ENCODE measurements around the gene ACTR1B.
A peak's percentile ranks its signal among the peaks of the same experiment; 100 is the strongest.
"Not testable (repeated sequence)": the region's sequence is repeated elsewhere in the genome, so short reads cannot be mapped to it uniquely, and the experiment has no call there.

Gene ACTR1B

DNA sequence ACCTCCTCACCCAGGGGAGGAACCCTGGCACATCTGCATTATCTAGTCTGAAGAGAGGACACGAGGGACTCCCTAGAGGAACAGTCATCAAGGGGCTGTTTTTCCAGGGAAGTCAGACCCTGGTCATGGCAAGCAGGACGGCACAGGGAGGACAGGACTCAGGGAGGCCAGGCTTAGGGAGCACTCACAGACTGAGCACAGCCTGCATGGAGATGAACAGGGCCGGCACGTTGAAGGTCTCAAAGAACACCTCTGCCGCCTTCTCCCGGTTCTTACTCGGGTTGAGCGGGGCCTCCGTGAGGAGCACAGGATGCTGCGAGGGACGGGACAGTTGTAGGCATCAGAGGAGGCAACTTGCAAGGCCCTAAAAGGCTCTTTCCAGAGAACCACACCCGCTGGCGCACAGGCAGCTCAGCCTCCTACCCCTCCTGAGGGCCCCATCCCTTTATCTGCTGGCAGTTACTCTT lies 5.1 kb downstream of the ACTR1B start:
- TF ChIP-seq ZNF274 (IDR thresholded peaks at IDR 0.05; ENCODE audit: low read depth, low read length): no peak
- H3K4me3 ChIP-seq (ENCODE audit: low read length): no peak overlapping the region

DNA sequence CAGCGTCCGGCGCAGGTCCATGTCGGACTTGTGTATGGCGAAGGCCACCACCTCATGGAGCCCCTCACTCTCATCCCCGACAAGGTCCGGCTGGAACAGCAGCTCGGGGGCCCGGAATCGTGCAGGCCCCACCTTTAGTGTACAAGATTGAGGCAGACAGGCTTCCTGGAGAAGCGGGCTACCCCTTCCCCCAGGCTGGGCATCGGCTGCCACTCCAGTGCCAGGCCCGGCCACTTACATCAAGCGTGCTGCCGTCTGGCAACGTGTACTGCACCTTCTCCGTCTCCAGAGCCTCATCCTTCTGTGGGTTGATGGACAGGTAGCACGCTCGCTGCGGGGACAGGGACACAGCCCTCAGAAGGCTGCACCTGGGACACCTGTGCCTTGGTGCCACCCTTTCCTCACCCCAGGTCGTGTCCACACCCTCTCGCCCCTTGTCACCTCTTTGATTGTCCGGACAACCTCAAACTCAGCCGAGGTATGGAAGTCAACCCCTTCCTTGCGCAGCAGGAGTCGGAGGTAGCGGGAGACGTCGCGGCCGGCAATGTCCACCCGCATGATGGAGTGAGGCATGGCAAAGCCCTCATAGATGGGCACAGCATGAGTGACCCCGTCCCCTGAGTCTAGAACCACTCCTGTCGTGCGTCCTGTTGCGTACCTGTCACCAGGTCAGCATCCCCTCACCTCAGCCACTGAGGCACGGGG lies 5.7 kb downstream of the ACTR1B start:
- TF ChIP-seq ZNF274 (IDR thresholded peaks at IDR 0.05; ENCODE audit: low read depth, low read length): no peak
- H3K4me3 ChIP-seq (ENCODE audit: low read length): no peak overlapping the region

- no peak for TF ChIP-seq ZNF274 (IDR thresholded peaks at IDR 0.05; ENCODE audit: low read depth, low read length)
- H3K4me3 ChIP-seq (ENCODE audit: low read length): no peak overlapping the region
Measured at GRCh38 chr2:97656905-97657587, 6.8 kb downstream of the ACTR1B start.

DNA sequence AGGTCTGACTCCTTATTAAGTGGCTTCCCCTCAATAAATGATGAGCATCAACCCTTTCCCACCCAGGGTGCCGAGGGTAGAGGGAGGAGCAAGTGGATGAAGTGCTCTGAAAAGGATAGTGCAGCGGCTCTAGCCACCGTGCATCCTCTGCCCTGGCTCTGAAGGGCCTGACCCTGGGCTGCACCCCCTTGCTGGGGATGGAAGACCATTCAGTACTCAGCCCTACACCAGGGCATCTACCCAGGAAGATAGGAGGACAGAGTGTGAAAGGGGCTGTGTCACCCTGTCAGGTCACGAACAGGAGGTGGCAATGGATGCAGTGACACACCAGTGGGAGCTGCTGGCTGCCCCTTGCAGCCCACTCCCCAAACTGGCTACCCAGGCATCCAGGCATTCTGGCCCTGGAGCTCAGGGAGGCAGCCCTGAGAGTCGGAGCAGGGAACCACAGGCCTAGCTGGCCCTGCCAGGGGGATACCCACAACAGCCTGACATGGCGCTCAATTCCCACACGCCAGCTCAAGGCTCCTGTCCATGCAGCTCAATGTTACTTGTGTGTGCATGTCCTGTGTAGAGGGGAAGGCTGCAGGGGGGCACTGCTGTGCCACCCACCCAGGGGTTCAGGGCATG lies 7.6 kb downstream of the ACTR1B start:
- TF ChIP-seq ZNF274 (IDR thresholded peaks at IDR 0.05; ENCODE audit: low read depth, low read length): no peak
- H3K4me3 ChIP-seq (ENCODE audit: low read length): no peak overlapping the region

DNA sequence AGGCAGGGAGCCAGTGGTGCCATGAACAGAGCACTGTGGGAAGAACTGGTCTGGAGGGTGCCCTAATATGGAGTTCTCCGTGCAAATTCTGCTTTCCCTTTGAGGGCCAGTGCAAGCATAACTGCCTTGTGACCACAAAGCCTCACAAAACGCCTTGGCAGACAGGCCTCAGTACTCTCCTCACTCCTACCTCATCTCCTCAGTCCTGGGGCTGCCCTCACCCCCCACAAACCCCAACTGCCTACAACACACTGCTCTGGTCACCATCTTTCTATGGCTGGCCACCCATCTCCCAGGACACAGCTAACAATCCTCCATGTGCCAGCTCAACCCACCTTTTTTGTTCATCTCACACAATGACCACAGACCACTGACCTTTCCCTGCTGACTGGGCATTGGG lies 9.1 kb downstream of the ACTR1B start:
- H3K4me3 ChIP-seq (ENCODE audit: low read length): no peak overlapping the region
- TF ChIP-seq ZNF274 (IDR thresholded peaks at IDR 0.05; ENCODE audit: low read depth, low read length): no peak

DNA sequence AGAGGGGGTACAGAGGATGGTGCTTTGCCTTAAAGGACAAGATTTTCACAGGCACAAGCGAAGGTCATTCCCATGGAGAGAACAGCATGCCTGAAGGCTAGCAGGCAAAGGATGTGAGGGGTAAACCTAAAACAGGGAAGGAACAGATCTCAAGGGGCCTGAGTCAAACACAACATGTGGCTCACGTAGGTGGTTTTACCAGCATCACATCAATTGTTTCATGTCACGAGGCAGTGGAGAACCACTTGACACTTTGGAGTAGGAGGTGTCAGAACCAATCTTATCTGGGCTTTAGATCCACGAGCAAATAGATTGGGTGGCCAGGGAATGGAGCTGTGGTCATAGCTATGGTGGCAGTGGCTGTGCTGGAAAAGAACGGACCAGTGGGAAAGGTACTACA lies 9.5 kb downstream of the ACTR1B start:
- H3K4me3 ChIP-seq (ENCODE audit: low read length): no peak overlapping the region
- no peak for TF ChIP-seq ZNF274 (IDR thresholded peaks at IDR 0.05; ENCODE audit: low read depth, low read length)

GRCh38 chr2:97653874-97654273 lies 10.0 kb downstream of the ACTR1B start:
- no peak for TF ChIP-seq ZNF274 (IDR thresholded peaks at IDR 0.05; ENCODE audit: low read depth, low read length)
- no peak overlapping the region for H3K4me3 ChIP-seq (ENCODE audit: low read length)

DNA sequence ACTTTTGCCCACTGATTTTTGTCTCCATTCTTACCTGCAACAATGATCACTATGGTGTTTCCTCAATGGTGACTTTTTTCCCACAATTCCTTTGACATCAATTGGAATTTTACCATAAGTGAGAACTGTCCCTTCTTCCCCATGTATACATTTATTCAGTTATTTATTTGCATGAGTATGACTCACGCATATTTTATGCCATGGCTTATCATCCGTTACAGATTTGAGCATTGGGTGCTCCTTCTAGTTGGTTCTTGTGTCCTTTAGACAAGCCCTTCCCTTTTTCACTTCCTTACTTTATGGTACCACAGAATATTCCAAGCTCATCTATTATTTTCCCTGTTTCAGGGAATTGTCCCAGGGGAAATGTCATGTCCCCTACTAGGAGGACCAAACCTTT lies 10.4 kb downstream of the ACTR1B start:
- no peak overlapping the region for H3K4me3 ChIP-seq (ENCODE audit: low read length)
- TF ChIP-seq ZNF274 (IDR thresholded peaks at IDR 0.05; ENCODE audit: low read depth, low read length): no peak

DNA sequence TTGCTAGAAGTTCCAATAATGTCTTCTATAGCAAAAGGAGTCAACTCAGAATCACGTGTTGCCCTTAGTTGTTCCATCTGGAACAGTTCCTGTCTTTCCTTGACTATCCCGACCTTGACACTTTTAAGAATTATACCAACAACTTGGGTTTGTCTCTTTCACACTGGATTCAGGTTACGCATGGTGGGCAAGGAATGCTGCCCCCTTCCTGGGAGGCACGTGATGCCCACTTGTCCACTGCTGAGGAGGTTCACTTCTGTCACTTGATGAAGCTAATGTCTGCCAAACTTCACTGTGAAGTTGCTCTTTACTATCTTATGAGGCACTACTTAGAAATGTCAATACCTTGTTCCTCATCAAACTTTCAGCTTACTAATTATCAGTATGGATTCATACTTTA lies 12.7 kb downstream of the ACTR1B start:
- TF ChIP-seq ZNF274 (IDR thresholded peaks at IDR 0.05; ENCODE audit: low read depth, low read length): no peak
- H3K4me3 ChIP-seq (ENCODE audit: low read length): no peak overlapping the region

GRCh38 chr2:97646977-97647376 lies 16.9 kb downstream of the ACTR1B start:
- peak overlapping the region; percentile 81 for H3K4me3 ChIP-seq (ENCODE audit: low read length)
- no peak for TF ChIP-seq ZNF274 (IDR thresholded peaks at IDR 0.05; ENCODE audit: low read depth, low read length)

DNA sequence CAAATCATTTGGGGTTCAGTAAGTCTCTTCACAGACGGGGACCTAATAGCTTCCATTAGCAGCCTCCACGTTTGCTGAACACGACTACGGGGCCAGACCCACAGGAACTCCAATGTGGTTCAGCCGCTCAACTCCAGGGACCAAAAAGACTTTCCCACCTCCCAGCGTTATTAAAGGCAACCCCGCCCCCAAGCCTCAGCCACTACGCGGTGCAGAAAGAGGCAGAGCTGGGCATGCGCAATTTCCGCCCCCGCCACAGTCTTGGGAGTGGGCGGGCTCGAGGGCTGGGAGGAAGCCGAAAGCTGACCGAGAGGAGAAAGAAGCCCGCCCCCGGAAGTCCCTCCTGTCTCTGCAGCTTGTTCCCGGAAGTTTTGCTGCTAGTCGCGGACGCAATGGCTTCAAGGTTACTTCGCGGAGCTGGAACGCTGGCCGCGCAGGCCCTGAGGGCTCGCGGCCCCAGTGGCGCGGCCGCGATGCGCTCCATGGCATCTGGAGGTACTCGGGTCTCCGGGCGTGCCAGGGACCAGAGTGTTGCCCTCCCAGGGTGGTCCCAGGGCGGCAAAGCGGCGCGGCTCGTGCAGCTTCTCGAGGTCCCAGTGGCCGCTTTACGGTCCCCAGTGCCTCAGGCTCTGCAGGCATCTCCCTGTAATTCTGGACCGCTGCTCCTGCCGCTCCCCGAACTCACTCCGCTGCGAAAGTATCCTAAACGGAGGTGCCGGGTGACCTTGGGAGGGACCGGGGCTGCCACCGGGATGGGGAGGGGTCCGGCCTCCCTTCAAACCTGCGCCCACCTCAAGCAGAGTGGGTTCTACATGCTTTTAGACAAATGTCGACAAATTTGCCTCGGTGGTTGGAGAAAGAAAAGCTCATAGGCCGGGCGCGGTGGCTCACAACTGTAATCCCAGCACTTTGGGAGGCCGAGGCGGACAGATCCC lies 17.9 kb downstream of the ACTR1B start, which contains the start of gene COX5B:
TSS of gene COX5B (plus strand) at position 368 of the 935 bp plus-strand sequence. CDS start at position 393, 25 bp downstream.
- peak within 1 kb of the TSS; percentile 81 for H3K4me3 ChIP-seq (ENCODE audit: low read length)
- no peak for TF ChIP-seq ZNF274 (IDR thresholded peaks at IDR 0.05; ENCODE audit: low read depth, low read length)

GRCh38 chr2:97645112-97645694 lies 18.6 kb downstream of the ACTR1B start:
- TF ChIP-seq ZNF274 (IDR thresholded peaks at IDR 0.05; ENCODE audit: low read depth, low read length): no peak
- H3K4me3 ChIP-seq (ENCODE audit: low read length): peak overlapping the region; percentile 73; the same call in 1 of the 2 replicates

DNA sequence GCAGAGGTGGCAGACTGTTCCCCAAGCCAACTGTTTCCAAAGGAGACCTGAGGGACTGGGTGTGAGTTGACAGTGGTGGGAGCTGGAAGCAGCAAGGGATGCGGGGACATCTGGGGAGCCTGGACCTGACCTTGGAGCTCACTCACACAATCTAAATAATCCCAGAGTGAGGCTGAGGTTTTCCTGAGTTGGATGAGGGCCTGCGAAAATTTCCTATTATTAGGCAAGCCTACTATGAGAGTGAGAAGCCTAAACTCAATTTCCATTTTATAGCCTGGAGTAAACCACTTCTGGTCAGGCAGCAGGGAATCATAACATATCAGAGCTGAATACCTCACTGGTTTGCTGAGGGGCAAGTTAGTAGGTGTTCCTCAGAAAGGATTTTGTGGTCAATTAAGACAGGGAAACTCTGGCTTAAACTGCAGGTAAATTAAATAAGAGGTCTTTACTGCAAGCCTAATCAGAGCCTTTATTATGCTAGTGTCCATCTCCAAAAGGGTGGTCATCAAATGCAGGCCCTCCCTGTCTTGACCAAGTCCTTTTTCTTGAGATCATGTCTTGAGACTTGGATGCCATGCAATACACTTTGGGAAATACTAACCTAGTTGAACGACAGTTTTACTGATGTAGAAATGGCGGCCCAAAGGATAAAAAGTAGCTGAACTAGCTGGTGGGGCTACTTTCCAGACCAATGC lies 19.7 kb downstream of the ACTR1B start:
- TF ChIP-seq ZNF274 (IDR thresholded peaks at IDR 0.05; ENCODE audit: low read depth, low read length): no peak
- H3K4me3 ChIP-seq (ENCODE audit: low read length): no peak overlapping the region

DNA sequence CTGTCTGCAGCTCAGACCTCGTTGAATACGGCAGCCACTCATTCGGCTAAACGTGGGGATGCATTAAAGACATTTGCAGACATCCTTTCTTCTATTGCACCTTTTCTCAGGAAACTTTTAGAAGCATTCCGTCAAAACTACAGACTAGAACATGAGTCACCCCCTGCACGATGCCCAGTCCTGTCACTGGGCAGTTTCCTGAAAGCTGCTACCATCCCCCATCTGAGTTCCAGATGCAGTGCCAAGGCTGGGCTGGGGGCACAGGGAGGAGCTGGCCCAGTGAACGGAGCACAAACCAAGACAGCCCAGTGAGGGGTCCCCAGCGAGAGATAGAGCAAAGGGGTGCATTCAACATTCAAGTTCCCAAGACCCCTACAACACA lies 37.8 kb downstream of the ACTR1B start:
- not testable (repeated sequence) for H3K4me3 ChIP-seq (ENCODE audit: low read length)

DNA sequence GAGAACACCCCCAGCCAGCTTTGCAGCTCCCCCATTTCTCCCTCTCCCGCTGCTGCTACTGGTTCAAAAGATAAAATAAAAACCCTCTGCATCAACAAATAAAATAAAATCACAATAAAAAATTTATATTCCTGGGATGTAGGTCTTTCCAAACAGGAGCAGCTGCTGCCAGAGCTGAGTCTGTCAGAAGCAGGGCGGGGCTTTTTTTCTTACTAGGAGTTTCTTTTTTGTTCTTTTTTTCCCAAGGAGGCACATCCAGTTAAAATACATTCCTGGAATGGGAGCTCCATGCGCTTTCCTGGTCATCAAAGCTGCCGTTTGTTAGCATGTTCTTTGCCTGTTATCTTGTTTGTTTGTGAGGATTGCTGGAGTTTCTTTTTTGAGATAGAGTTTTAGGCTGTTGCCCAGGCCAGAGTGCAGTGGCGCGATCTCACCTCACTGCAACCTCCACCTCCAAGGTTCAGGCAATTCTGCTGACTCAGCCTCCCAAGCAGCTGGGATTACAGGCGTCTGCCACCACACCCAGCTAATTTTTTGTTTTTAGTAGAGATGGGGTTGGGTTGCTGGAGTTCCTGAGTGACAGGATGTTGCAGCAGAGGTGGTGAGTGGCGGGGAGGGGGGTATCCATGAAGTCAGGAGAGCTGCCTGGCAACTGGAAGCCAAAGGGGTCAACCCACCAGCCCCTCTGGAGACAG lies 38.3 kb downstream of the ACTR1B start:
- H3K4me3 ChIP-seq (ENCODE audit: low read length): not testable (repeated sequence)

DNA sequence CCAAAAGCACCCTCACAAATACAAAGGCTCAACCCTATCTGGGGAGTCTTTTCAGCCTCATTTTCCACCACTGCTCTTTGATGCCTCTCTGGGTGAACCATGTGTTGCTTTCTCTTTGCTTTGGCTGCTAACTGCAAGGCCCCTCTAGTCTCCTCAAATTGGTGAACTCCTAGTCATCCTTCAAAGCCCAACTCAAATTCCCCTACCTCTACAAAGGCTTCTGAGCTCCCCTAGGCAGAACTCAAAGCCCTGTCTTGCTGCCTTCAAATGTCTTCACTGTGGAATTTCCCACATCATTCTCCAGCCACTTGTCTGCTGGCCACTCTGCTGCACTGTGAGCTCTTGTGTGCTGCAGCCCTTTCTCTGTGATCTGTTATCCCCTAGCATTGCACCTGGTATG lies 40.9 kb downstream of the ACTR1B start:
- not testable (repeated sequence) for H3K4me3 ChIP-seq (ENCODE audit: low read length)

DNA sequence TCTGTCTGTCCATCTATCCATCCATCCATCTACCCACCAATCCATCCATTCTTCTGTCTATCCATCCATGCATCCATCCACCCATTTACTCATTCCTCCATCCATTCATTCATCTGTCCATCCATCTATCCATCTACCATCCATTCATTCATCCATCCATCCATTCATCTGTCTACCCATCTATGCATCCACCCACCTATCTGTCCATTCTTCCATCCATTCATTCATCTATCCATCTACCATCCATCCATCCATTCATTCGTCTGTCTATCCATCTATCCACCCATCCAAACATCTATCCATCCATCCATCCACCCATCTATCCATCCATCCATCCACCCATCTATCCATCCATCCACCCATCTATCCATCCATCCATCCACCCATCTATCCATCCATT lies 43.4 kb downstream of the ACTR1B start:
- H3K4me3 ChIP-seq (ENCODE audit: low read length): not testable (repeated sequence)

Measured in GM08714 (cell line).